ENCODE data around the gene NBPF3.

DNA sequence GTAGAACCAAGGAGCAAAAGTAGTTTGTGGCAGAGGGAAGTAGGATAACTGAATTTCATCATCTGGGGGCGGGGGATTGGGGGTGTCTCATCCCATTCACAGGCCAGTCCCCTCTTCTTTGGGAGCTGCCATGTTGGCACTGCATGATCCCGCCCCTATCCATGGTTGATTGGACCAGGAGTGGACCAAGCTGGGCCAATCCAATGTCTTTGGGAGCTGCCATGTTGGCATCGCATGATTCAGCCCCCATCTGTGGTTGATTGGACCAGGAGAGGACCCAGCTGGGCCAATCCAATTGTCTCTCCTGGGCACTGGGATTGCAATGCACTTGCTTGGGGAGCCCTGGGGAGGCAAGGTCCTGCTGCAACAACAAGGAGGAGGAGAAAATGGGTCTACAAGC lies 56.9 kb downstream of the NBPF3 start:
- TF ChIP-seq EP300 (IDR thresholded peaks at IDR 0.05) (no peak), POLR2A (IDR thresholded peaks at IDR 0.05) (no peak)
- TF ChIP-seq, protein P1, sequence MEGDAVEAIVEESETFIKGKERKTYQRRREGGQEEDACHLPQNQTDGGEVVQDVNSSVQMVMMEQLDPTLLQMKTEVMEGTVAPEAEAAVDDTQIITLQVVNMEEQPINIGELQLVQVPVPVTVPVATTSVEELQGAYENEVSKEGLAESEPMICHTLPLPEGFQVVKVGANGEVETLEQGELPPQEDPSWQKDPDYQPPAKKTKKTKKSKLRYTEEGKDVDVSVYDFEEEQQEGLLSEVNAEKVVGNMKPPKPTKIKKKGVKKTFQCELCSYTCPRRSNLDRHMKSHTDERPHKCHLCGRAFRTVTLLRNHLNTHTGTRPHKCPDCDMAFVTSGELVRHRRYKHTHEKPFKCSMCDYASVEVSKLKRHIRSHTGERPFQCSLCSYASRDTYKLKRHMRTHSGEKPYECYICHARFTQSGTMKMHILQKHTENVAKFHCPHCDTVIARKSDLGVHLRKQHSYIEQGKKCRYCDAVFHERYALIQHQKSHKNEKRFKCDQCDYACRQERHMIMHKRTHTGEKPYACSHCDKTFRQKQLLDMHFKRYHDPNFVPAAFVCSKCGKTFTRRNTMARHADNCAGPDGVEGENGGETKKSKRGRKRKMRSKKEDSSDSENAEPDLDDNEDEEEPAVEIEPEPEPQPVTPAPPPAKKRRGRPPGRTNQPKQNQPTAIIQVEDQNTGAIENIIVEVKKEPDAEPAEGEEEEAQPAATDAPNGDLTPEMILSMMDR (IDR thresholded peaks at IDR 0.05), result no peak
